KMS-11 (cell line): ENCODE measurements around the gene AFTPH.

ENCODE experiments used
- H2AFZ ChIP-seq: fragments of 200-600 bp; sonication (generic); 2 replicates; pipeline ENCODE4 v1.6.1; 2016; ENCODE audit warnings: antibody characterized with exemption, mixed run types, low read depth
- H3K27ac ChIP-seq: fragments of 200-600 bp; sonication (generic); 2 replicates; pipeline ENCODE4 v1.6.1; 2016; ENCODE audit warnings: mild to moderate bottlenecking, mixed run types
- H3K27me3 ChIP-seq: fragments of 200-600 bp; sonication (generic); 2 replicates; pipeline ENCODE4 v1.6.1; 2017; ENCODE audit warnings: mild to moderate bottlenecking, low read depth, mixed run types, moderate library complexity; ENCODE audit not compliant: insufficient read depth
- H3K36me3 ChIP-seq: fragments of 200-600 bp; sonication (generic); 2 replicates; pipeline ENCODE4 v1.6.1; 2017; ENCODE audit warnings: mild to moderate bottlenecking, mixed run types; ENCODE audit not compliant: insufficient read depth
- H3K4me1 ChIP-seq: fragments of 200-600 bp; sonication (generic); 2 replicates; pipeline ENCODE4 v1.6.1; 2016; ENCODE audit warnings: mild to moderate bottlenecking, low read depth, mixed run types; ENCODE audit not compliant: poor library complexity, severe bottlenecking
- H3K4me2 ChIP-seq: fragments of 200-600 bp; sonication (generic); 2 replicates; pipeline ENCODE4 v1.7.0; 2016; ENCODE audit warnings: mild to moderate bottlenecking, mixed run types
- H3K4me3 ChIP-seq: fragments of 200-600 bp; sonication (generic); IDR thresholded peaks from 2 replicates; pipeline ENCODE4 v1.6.1; 2017; ENCODE audit warnings: low read depth, low read length, mixed read lengths; ENCODE audit not compliant: insufficient read depth
- H3K79me2 ChIP-seq: fragments of 200-600 bp; sonication (generic); 2 replicates; pipeline ENCODE4 v1.6.1; 2016; ENCODE audit warnings: low read depth, mixed run types; ENCODE audit not compliant: insufficient read depth
- H3K9ac ChIP-seq: fragments of 200-600 bp; sonication (generic); 2 replicates; pipeline ENCODE4 v1.6.1; 2016; ENCODE audit warnings: mild to moderate bottlenecking, mixed run types
- H4K20me1 ChIP-seq: fragments of 200-600 bp; sonication (generic); 2 replicates; pipeline ENCODE4 v1.6.1; 2016; ENCODE audit warnings: mild to moderate bottlenecking, mixed run types; ENCODE audit not compliant: insufficient read depth
- CTCF ChIP-seq: fragments of 200-600 bp; sonication (generic); conservative IDR thresholded peaks from 2 replicates; pipeline ENCODE4 v1.6.1; 2017; ENCODE audit warnings: low read depth, mild to moderate bottlenecking, antibody characterized with exemption, low read length, moderate library complexity, mixed read lengths

Gene AFTPH

GRCh38 chr2:64537991-64538390 lies 13.9 kb downstream of the AFTPH start:
- Histone ChIP-seq H3K27ac (no peak overlapping the region), H2AFZ (no peak overlapping the region), H3K4me1 (peaks cover 46% of the 10 kb centered on the region), H4K20me1 (no peaks in the 10 kb centered on the region), H3K36me3 (no peaks in the 10 kb centered on the region), H3K79me2 (peaks cover 28% of the 10 kb centered on the region; the same call in 1 of the 2 replicates), H3K9ac (no peak overlapping the region), H3K4me2 (no peak overlapping the region), H3K27me3 (no peaks in the 10 kb centered on the region), H3K4me3 (no peak overlapping the region)
- no peak for TF ChIP-seq CTCF

GRCh38 chr2:64538764-64539433 lies 14.8 kb downstream of the AFTPH start:
- H3K9ac ChIP-seq = no peak overlapping the region
- no peak overlapping the region for H3K4me3 ChIP-seq
- peaks cover 37% of the 10 kb centered on the region for H3K4me1 ChIP-seq
- H3K27me3 ChIP-seq = no peaks in the 10 kb centered on the region
- no peaks in the 10 kb centered on the region for H4K20me1 ChIP-seq
- H3K36me3 ChIP-seq = no peaks in the 10 kb centered on the region
- peaks cover 26% of the 10 kb centered on the region; the same call in 1 of the 2 replicates for H3K79me2 ChIP-seq
- H3K27ac ChIP-seq = no peak overlapping the region
- no peak overlapping the region for H2AFZ ChIP-seq
- no peak for TF ChIP-seq CTCF
- no peak overlapping the region for H3K4me2 ChIP-seq

- Histone ChIP-seq H2AFZ (no peak overlapping the region), H3K27ac (no peak overlapping the region), H4K20me1 (no peaks in the 10 kb centered on the region), H3K4me1 (peaks cover 27% of the 10 kb centered on the region), H3K4me2 (no peak overlapping the region), H3K4me3 (no peak overlapping the region), H3K9ac (no peak overlapping the region), H3K36me3 (no peaks in the 10 kb centered on the region), H3K27me3 (no peaks in the 10 kb centered on the region), H3K79me2 (peaks cover 9% of the 10 kb centered on the region; the same call in 1 of the 2 replicates)
- no peak for TF ChIP-seq CTCF
Observed at GRCh38 chr2:64540615-64541014, 16.5 kb downstream of the AFTPH start.

- Histone ChIP-seq H2AFZ (no peak overlapping the region), H4K20me1 (no peaks in the 10 kb centered on the region), H3K9ac (no peak overlapping the region), H3K4me1 (peaks cover 27% of the 10 kb centered on the region), H3K27me3 (no peaks in the 10 kb centered on the region), H3K79me2 (peaks cover 4% of the 10 kb centered on the region; the same call in 1 of the 2 replicates), H3K27ac (no peak overlapping the region), H3K4me3 (no peak overlapping the region), H3K36me3 (no peaks in the 10 kb centered on the region), H3K4me2 (no peak overlapping the region)
- TF ChIP-seq CTCF = no peak
Observed at GRCh38 chr2:64541547-64541946, 17.4 kb downstream of the AFTPH start.
